Osteoblast (primary cell): ENCODE data around the gene CMYA5. TPM values are rescaled to one million over a fixed set of nuclear protein-coding genes. Genes with fewer than 3 reads are reported as not detected.

Source experiments
- DNase-seq: peaks from one replicate; pipeline ENCODE4 v3.0.0; 2011; ENCODE audit warnings: low spot score, mixed read lengths; ENCODE audit not compliant: insufficient read length; ENCODE audit errors: missing footprints
- H2AFZ ChIP-seq: 2 replicates; pipeline ENCODE4 v1.6.0; 2011; ENCODE audit warnings: mild to moderate bottlenecking, low read length
- H3K27ac ChIP-seq: 2 replicates; pipeline ENCODE4 v1.5.1; 2011; ENCODE audit warnings: mild to moderate bottlenecking, low read depth, low read length, moderate library complexity
- H3K27me3 ChIP-seq: 2 replicates; pipeline ENCODE4 v1.6.0; 2012; ENCODE audit warnings: mild to moderate bottlenecking, control low read depth, inconsistent platforms, low read length, moderate library complexity; ENCODE audit not compliant: insufficient read depth
- H3K36me3 ChIP-seq: 2 replicates; pipeline ENCODE4 v1.5.1; 2011; ENCODE audit warnings: mild to moderate bottlenecking, low read length, control low read depth, moderate library complexity; ENCODE audit not compliant: insufficient read depth
- H3K4me1 ChIP-seq: 2 replicates; pipeline ENCODE4 v1.5.1; 2011; ENCODE audit warnings: mild to moderate bottlenecking, low read length, control low read depth, moderate library complexity; ENCODE audit not compliant: insufficient read depth
- H3K4me2 ChIP-seq: 2 replicates; pipeline ENCODE4 v1.6.0; 2011; ENCODE audit warnings: mild to moderate bottlenecking, low read length; ENCODE audit not compliant: insufficient read depth
- H3K4me3 ChIP-seq: fragments of 200-600 bp; sonication (generic); 3 replicates; pipeline ENCODE4 v1.5.1; 2012; ENCODE audit warnings: mild to moderate bottlenecking, low read length, inconsistent platforms; ENCODE audit not compliant: insufficient read depth
- H3K79me2 ChIP-seq: 2 replicates; pipeline ENCODE4 v1.6.0; 2012; ENCODE audit warnings: mild to moderate bottlenecking, low read length, control low read depth, inconsistent platforms; ENCODE audit not compliant: insufficient read depth
- H3K9me3 ChIP-seq: 2 replicates; pipeline ENCODE4 v1.5.1; 2011; ENCODE audit warnings: low read depth, low read length, control low read depth
- H4K20me1 ChIP-seq: 2 replicates; pipeline ENCODE4 v1.6.0; 2012; ENCODE audit warnings: mild to moderate bottlenecking, low read length, control low read depth; ENCODE audit not compliant: insufficient read depth
- CTCF ChIP-seq: IDR thresholded peaks from 2 replicates; pipeline ENCODE4 v1.5.1; 2011; ENCODE audit warnings: mild to moderate bottlenecking, low read depth, low read length, moderate library complexity; ENCODE audit errors: extremely low read depth
- small RNA-seq: library from RNA; depleted of rRNA; stranded (forward); fragments of <200 nt; gene quantifications from one replicate; pipeline ENCODE3, GENCODE V24; 2012
- total RNA-seq: library from RNA; depleted of rRNA; stranded (reverse); fragments of >200 nt; gene quantifications from 2 replicates; pipeline ENCODE4 v1.2.3, GENCODE V29; 2012

CMYA5 gene
- total RNA-seq, 1 donor: 2.2 TPM

GRCh38 chr5:79845448-79846197, 156.0 kb downstream of the CMYA5 start:
- H3K4me2 ChIP-seq: peak overlapping the region; percentile 74
- no peaks in the 10 kb centered on the region for H3K9me3 ChIP-seq
- no peaks in the 10 kb centered on the region for H3K79me2 ChIP-seq
- peak; percentile 87 for DNase-seq
- TF ChIP-seq CTCF: no peak
- H3K27me3 ChIP-seq: no peaks in the 10 kb centered on the region
- peak overlapping the region; percentile 47 for H2AFZ ChIP-seq
- peak overlapping the region; percentile 43 for H3K4me3 ChIP-seq
- H3K4me1 ChIP-seq: peaks cover 25% of the 10 kb centered on the region
- peaks cover 3% of the 10 kb centered on the region for H4K20me1 ChIP-seq
- H3K27ac ChIP-seq: peak overlapping the region; percentile 78
- H3K36me3 ChIP-seq: no peaks in the 10 kb centered on the region

- peak; percentile 81 for DNase-seq
- peak overlapping the region; percentile 74 for H3K4me2 ChIP-seq
- no peaks in the 10 kb centered on the region for H3K36me3 ChIP-seq
- TF ChIP-seq CTCF: no peak
- peaks cover 22% of the 10 kb centered on the region for H3K4me1 ChIP-seq
- H3K27me3 ChIP-seq: no peaks in the 10 kb centered on the region
- peaks cover 3% of the 10 kb centered on the region for H4K20me1 ChIP-seq
- peak overlapping the region; percentile 43 for H3K4me3 ChIP-seq
- H2AFZ ChIP-seq: peak overlapping the region; percentile 47
- H3K9me3 ChIP-seq: no peaks in the 10 kb centered on the region
- H3K27ac ChIP-seq: peak overlapping the region; percentile 78
- no peaks in the 10 kb centered on the region for H3K79me2 ChIP-seq
Observed at GRCh38 chr5:79846198-79846521, 156.5 kb downstream of the CMYA5 start.

GRCh38 chr5:79847561-79847960, 157.9 kb downstream of the CMYA5 start:
- H3K9me3 ChIP-seq: no peaks in the 10 kb centered on the region
- no peak for DNase-seq
- TF ChIP-seq CTCF: no peak

GRCh38 chr5:79849061-79849460, 159.4 kb downstream of the CMYA5 start:
- Histone ChIP-seq H2AFZ (no peak overlapping the region), H3K4me1 (peaks cover 22% of the 10 kb centered on the region), H3K9me3 (no peaks in the 10 kb centered on the region), H3K27ac (no peak overlapping the region), H4K20me1 (peaks cover 3% of the 10 kb centered on the region), H3K4me2 (no peak overlapping the region), H3K4me3 (no peak overlapping the region), H3K79me2 (no peaks in the 10 kb centered on the region), H3K27me3 (no peaks in the 10 kb centered on the region), H3K36me3 (no peaks in the 10 kb centered on the region)
- TF ChIP-seq CTCF: no peak
- no peak for DNase-seq

More at GRCh38 chr5:79847561-79847960, 157.9 kb downstream of the CMYA5 start:
- Histone ChIP-seq H2AFZ (no peak overlapping the region), H3K27me3 (no peaks in the 10 kb centered on the region), H3K27ac (no peak overlapping the region), H3K36me3 (no peaks in the 10 kb centered on the region), H4K20me1 (peaks cover 3% of the 10 kb centered on the region), H3K4me2 (no peak overlapping the region), H3K79me2 (no peaks in the 10 kb centered on the region), H3K4me3 (no peak overlapping the region), H3K4me1 (peaks cover 22% of the 10 kb centered on the region)

Small RNA genes within 50 kb of the gene (small RNA-seq; reads per million reads assigned to genes)
- not detected for gene AC008496.1

Other genes starting within 250 kb of the CMYA5 start
- 10.6 and 14.1 TPM in 2 replicates for gene HOMER1, start 175.7 kb upstream of the CMYA5 start, total RNA-seq
- gene TENT2, start 77.4 kb upstream of the CMYA5 start, total RNA-seq: 65.9 and 77.5 TPM in 2 replicates